ENCODE measurements around the gene CMTM8. TPM values are rescaled to one million over a fixed set of nuclear protein-coding genes. Genes with fewer than 3 reads are reported as not detected.

CMTM8 gene
- total RNA-seq, 4 donors from 2014 or later: 4.4 to 39.2 (median 7.4) TPM

- intact Hi-C loops (cut with DNase I; ENCODE audit: low total_unique reads): loop anchor here (10.0 kb wide), 1 partner anchor 173 kb away; no protein-coding TSS in a partner anchor
- WGBS, 2 donors (ENCODE audit: low coverage in 1 of 2): 80 to 85% methylated on average over 6 to 7 of the region's 7 CpGs
- no peaks in the 10 kb centered on the region for H3K36me3 ChIP-seq
These were observed 53.8 kb downstream of the CMTM8 start for GRCh38 chr3:32292085-32292796.

GRCh38 chr3:32293903-32294302, 55.4 kb downstream of the CMTM8 start:
- Histone ChIP-seq H3K9me3 (no peaks in the 10 kb centered on the region), H3K27ac (no peak overlapping the region), H3K4me3 (no peak overlapping the region), H3K36me3 (no peaks in the 10 kb centered on the region), H3K27me3 (no peaks in the 10 kb centered on the region), H3K4me1 (no peaks in the 10 kb centered on the region)
- TF ChIP-seq EP300 (IDR thresholded peaks at IDR 0.05; ENCODE audit: low read depth) (no peak), POLR2AphosphoS5 (IDR thresholded peaks at IDR 0.05) (no peak), POLR2A (IDR thresholded peaks at IDR 0.05) (no peak)
- TF ChIP-seq, protein P1, sequence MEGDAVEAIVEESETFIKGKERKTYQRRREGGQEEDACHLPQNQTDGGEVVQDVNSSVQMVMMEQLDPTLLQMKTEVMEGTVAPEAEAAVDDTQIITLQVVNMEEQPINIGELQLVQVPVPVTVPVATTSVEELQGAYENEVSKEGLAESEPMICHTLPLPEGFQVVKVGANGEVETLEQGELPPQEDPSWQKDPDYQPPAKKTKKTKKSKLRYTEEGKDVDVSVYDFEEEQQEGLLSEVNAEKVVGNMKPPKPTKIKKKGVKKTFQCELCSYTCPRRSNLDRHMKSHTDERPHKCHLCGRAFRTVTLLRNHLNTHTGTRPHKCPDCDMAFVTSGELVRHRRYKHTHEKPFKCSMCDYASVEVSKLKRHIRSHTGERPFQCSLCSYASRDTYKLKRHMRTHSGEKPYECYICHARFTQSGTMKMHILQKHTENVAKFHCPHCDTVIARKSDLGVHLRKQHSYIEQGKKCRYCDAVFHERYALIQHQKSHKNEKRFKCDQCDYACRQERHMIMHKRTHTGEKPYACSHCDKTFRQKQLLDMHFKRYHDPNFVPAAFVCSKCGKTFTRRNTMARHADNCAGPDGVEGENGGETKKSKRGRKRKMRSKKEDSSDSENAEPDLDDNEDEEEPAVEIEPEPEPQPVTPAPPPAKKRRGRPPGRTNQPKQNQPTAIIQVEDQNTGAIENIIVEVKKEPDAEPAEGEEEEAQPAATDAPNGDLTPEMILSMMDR (IDR thresholded peaks at IDR 0.05): no peak
- 53 to 64% methylated on average over 3 of the region's 3 CpGs for WGBS, 2 donors (ENCODE audit: low coverage in 1 of 2)
- no peak for DNase-seq
- in situ Hi-C loops (cut with MboI; ENCODE audit: low pct_ligation_motif_present in 1 of 4, low pct_unique_long_range_greater_than_20kb in 1 of 4, low sequenced_read_pairs in 3 of 4) (loop anchor here in 2 of 4 donors (10.0 to 25.0 kb wide), 3 partner anchors 171 to 368 kb away; no protein-coding TSS in a partner anchor), intact Hi-C loops (cut with DNase I; ENCODE audit: low total_unique reads) (loop anchor here (10.0 kb wide), 1 partner anchor 171 kb away; no protein-coding TSS in a partner anchor)

More at GRCh38 chr3:32292085-32292796, 53.8 kb downstream of the CMTM8 start:
- DNase-seq: no peak
- in situ Hi-C loops (cut with MboI; ENCODE audit: low pct_ligation_motif_present in 1 of 4, low pct_unique_long_range_greater_than_20kb in 1 of 4, low sequenced_read_pairs in 3 of 4): loop anchor here in 2 of 4 donors (10.0 to 25.0 kb wide), 3 partner anchors 173 to 370 kb away; no protein-coding TSS in a partner anchor
- no peaks in the 10 kb centered on the region for H3K9me3 ChIP-seq
- H3K4me3 ChIP-seq: no peak overlapping the region
- H3K27ac ChIP-seq: no peak overlapping the region
- H3K4me1 ChIP-seq: no peaks in the 10 kb centered on the region
- TF ChIP-seq EP300 (IDR thresholded peaks at IDR 0.05; ENCODE audit: low read depth): no peak
- TF ChIP-seq POLR2A (IDR thresholded peaks at IDR 0.05): no peak
- no peak for TF ChIP-seq POLR2AphosphoS5 (IDR thresholded peaks at IDR 0.05)
- TF ChIP-seq, protein P1 (IDR thresholded peaks at IDR 0.05): no peak
- H3K27me3 ChIP-seq: no peaks in the 10 kb centered on the region

GRCh38 chr3:32296251-32297204, 58.0 kb downstream of the CMTM8 start:
- no peak overlapping the region for H3K4me3 ChIP-seq
- in situ Hi-C loops (cut with MboI; ENCODE audit: low pct_ligation_motif_present in 1 of 4, low pct_unique_long_range_greater_than_20kb in 1 of 4, low sequenced_read_pairs in 3 of 4) (loop anchor here in 2 of 4 donors (10.0 to 25.0 kb wide), 3 partner anchors 168 to 366 kb away; no protein-coding TSS in a partner anchor), intact Hi-C loops (cut with DNase I; ENCODE audit: low total_unique reads) (loop anchor here (10.0 kb wide), 1 partner anchor 168 kb away; no protein-coding TSS in a partner anchor)
- 4 to 36% methylated on average over 3 to 8 of the region's 8 CpGs for WGBS, 2 donors (ENCODE audit: low coverage in 1 of 2)
- DNase-seq: peak; percentile 63
- no peaks in the 10 kb centered on the region for H3K27me3 ChIP-seq
- no peaks in the 10 kb centered on the region for H3K4me1 ChIP-seq
- no peak overlapping the region for H3K27ac ChIP-seq
- no peak for TF ChIP-seq EP300 (IDR thresholded peaks at IDR 0.05; ENCODE audit: low read depth)
- TF ChIP-seq, protein P1 (IDR thresholded peaks at IDR 0.05): peak; percentile 77 to 89 (median 83)
- no peaks in the 10 kb centered on the region for H3K36me3 ChIP-seq
- H3K9me3 ChIP-seq: no peaks in the 10 kb centered on the region
